ENCODE measurements around the gene SRMS.

DNA sequence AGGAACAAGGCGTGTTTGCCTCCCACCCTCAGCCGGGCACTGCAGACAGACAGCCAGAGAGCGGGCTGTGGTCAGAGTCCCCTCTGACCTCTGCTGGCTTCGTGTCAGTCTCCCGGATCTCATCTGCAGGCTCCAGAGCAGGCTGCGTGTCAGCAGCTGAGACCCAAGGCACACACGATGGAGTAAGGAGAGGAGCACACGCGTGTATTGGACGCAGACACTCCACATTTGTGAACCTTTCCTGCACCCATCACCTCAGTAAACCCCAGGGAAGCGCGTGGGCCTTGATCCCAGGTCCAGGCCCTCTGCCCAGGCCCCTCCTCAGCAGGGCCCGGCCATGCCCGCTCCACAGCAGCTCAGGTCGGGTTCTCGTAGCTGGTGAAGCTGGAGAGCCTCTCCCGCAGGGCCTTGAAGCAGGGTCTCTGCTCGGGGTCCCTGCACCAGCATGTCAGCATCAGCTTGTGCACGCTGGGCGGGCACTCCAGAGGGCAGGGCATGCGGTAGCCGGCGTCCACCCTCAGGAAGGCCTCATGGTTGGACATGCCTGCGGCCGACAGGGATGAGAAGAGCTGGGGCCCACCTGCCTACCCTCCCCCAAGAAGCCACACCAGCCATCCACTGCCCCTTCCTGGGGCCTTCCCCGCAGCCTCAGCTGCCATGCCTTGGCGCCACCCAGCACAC is 18.2 kb downstream of the SRMS start:
- TF ChIP-seq, protein P1, sequence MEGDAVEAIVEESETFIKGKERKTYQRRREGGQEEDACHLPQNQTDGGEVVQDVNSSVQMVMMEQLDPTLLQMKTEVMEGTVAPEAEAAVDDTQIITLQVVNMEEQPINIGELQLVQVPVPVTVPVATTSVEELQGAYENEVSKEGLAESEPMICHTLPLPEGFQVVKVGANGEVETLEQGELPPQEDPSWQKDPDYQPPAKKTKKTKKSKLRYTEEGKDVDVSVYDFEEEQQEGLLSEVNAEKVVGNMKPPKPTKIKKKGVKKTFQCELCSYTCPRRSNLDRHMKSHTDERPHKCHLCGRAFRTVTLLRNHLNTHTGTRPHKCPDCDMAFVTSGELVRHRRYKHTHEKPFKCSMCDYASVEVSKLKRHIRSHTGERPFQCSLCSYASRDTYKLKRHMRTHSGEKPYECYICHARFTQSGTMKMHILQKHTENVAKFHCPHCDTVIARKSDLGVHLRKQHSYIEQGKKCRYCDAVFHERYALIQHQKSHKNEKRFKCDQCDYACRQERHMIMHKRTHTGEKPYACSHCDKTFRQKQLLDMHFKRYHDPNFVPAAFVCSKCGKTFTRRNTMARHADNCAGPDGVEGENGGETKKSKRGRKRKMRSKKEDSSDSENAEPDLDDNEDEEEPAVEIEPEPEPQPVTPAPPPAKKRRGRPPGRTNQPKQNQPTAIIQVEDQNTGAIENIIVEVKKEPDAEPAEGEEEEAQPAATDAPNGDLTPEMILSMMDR (IDR thresholded peaks at IDR 0.05) = no peak
- no peak for TF ChIP-seq POLR2A (IDR thresholded peaks at IDR 0.05)
